HG03103 (cell line): ENCODE measurements around the gene ZNF280A.
"Not testable (repeated sequence)": the region's sequence is repeated elsewhere in the genome, so short reads cannot be mapped to it uniquely, and the experiment has no call there.

Source experiments
- ATAC-seq: cut with Tn5 transposase; IDR thresholded peaks from one replicate; pipeline ENCODE4 v1.9.1; 2021; ENCODE audit warnings: low read depth; ENCODE audit not compliant: unreplicated experiment

Gene ZNF280A

DNA sequence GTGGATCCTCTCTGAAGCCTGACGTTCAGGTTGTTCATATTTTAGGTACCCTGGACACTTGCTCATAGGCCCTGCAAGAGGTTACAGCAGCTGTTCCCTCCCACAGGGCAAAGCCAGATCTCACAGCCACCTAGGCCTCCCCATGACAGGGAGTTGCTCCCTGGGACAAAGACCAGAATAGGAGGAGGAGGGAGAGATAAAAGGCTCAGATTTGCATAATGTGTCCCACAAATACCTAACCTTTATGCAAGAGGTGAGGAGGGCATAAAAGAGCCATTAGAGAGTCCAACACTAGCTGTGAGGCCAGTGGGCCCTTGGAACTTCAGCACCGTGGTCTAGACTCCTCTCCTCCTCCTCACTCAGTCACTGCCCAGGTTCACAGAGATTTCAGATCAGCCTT, 45.3 kb downstream of the ZNF280A start:
- no peak for ATAC-seq

DNA sequence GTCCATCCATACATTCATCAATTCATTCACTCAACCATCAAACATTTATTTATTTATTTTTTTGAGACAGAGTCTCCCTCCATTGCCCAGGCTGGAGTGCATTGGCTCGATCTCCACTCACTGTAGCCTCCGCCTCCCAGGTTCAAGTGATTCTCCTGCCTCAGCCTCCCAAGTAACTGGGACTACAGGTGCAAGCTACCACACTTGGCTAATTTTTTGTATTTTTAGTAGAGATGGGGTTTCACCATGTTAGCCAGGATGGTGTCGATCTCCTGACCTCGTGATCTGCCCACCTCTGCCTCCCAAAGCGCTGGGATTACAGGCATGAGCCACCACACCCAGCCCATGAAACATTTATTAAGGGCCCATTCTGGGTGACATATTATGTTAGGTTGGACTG, 49.0 kb downstream of the ZNF280A start:
- ATAC-seq: not testable (repeated sequence)

DNA sequence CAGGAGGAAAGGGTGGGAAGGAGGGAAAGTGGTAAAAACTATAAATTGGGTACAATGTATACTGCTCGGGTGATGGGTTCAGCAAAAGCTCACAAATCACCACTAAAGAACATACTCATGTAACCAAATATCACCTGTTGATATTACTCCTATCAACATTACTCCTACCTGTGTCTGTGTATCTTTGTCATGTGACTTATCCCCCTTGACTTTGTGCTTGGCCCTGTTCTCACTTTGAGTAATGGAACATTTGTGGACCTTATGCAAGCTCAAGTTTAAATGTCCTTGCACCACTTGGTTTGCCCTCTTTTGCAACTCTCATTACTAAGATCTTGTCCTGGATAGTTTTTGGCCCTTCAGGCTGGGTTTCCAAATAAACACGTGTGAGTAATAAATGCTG, 50.5 kb downstream of the ZNF280A start:
- no peak for ATAC-seq

DNA sequence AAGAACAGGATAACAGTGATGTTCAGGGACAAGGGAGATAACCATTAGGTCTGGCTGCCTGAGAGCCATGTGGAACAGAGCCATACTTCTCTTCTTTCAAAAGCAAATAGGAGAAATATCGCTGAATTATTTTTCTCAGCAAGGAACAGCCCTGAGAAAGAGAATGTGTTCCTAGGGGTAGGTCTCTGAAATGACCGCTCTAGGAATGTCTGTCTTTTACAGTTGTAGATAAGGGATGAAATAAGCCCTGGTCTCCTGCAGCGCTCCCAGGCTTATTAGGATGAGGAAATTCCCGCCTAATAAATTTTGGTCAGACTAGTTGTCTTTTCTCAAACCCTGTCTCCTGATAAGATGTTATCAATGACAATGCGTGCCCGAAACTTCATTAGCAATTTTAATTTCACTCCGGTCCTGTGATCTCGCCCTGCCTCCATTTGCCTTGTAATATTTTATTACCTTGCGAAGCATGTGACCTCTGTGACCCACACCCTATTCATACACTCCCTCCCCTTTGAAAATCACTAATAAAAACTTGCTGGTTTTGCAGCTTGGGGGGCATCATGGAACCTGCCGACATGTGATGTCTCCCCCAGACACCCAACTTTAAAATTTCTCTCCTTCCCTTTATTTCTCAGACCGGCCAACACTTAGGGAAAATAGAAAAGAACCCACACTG, 51.1 kb downstream of the ZNF280A start:
- not testable (repeated sequence) for ATAC-seq

DNA sequence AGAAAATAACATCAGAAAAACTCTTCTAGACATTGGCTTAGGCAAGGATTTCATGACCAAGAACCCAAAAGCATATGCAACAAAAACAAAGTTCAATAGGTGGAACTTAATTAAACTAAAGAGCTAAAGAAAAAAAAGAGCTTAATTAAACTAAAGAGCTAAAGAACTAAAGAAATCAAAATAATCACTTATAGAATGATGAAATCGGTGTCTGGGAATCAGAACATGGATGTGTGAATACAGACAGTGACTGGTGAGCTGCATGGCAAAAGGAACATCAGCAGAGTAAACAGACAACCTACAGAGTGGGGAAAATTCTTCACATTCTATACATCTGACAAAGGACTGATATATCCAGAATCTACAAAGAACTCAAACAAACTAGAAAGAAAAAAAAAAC, 53.0 kb downstream of the ZNF280A start:
- ATAC-seq: no peak

DNA sequence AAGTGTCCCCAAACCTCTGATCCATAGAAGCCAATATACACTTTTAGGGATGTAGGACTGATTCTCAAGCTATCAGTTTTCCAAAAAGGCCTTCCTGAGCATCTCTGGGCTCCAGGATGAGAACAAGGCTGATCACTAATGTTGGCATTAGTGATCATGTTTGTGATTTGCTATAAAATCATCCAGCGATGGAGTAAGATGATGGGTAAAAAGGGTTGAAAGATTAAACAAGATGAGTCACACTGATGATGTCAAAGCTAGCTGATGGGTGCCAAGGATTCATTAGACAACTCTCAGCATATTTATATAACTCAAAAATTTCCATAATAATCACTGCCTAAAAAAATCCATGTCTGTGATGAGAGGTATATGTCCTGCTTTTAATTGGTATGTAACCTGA, 54.3 kb downstream of the ZNF280A start:
- ATAC-seq: no peak

DNA sequence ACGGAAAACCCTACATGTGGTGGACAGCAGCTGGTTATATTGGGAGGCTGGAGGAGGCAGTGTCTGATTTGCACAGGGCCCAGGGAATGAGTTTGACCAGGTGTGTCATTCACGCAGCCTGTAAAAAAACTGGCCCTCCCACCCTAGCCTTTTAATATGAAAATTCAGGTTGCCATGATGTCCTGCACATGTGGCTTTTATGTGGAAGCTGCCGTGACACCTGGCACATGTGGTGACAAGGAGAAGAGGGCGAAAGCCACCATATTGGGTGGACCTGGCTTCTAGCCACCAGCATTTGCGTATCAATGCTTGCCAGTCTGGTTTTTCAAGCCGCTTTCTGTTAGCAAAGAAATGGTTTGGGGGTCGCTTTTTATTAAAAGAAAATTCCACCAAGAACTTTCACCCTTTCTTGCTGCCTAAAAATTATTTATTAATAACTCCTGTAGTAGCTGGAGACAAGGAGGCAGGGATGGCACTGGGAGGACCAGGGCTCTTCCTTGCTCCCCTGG, 54.9 kb downstream of the ZNF280A start:
- no peak for ATAC-seq

DNA sequence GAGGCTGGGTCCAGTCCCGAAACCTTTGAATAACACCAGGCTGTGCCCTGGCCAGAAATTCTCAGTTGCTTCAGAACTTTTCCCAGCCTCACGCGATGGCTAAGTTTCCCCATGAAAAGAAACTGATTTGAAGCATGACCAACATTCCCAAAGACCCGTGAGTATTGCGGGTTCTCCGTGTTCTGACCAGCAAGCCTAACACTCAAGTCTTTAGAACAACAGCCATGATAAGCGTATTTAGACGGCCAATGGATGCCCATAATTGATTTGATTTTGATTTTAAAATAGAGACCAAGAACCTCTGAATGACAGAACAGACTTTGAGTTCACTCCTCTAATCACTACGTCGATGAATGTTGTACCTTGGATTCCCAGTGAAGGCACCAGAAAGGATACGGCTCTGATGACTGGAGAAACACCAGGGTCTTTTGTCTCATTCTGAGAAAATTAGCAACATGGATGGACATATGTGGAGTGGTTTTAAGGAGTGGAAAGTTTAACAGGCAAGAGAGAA, 55.5 kb downstream of the ZNF280A start:
- no peak for ATAC-seq

DNA sequence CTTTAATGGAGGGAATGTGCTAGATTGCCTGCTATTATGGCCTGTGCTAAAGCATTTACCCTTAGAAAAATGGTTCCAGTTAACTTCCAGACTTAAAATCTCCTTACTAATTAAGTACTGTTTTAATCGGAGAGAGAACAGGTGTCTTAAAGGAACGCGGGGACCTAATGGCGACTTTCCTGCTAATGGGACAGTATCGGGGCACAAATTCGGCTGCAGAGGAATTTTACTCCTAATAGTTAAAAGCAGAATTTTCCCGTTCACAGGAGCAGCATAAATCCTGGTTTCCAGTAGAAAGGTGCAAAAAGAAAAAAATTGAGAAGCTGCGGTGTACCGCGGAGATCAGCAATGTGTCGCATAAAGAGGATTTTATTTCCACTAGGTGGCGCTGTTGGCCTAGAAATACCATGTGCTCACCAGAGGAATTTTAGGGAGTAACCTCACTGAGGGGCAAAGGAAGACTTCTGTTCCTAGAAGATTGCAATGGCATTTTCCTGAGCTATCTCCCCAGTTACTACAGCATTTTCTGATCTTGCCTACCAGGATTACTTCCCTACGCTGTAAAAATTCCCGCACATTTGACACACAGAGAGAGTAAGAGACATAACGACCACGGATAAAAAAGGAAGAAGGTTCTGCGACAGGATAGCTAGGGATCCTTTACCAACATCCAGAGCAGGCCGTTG, 56.1 kb downstream of the ZNF280A start:
- ATAC-seq: no peak
